GM10248 (cell line): ENCODE measurements around the gene CDH23.

Experiments
- CTCF ChIA-PET: fragments of 300-600 bp; sonication (Branson Sonifier 250); formaldehyde crosslinking; extraction: SDS; loops from one replicate; lab custom pipeline; 2021; ENCODE audit warnings: antibody characterized with exemption; lab: Yijun Ruan, JAX
- POLR2A ChIA-PET: fragments of 350-650 bp; sonication (Branson Sonifier 250); formaldehyde crosslinking; extraction: SDS; loops from one replicate; lab custom pipeline; 2020; ENCODE audit warnings: antibody characterized with exemption; lab: Yijun Ruan, JAX
- DNase-seq: peaks from one replicate; pipeline ENCODE4 v3.0.0; 2012; ENCODE audit errors: extremely low spot score
- TF ChIP-seq, protein P1 (sequence below): IDR thresholded peaks from 2 replicates; pipeline ENCODE4 v1.5.1; 2012; ENCODE audit warnings: mild to moderate bottlenecking, low read depth; ENCODE audit errors: extremely low read depth, missing control alignments, control extremely low read depth

The CDH23 gene

DNA sequence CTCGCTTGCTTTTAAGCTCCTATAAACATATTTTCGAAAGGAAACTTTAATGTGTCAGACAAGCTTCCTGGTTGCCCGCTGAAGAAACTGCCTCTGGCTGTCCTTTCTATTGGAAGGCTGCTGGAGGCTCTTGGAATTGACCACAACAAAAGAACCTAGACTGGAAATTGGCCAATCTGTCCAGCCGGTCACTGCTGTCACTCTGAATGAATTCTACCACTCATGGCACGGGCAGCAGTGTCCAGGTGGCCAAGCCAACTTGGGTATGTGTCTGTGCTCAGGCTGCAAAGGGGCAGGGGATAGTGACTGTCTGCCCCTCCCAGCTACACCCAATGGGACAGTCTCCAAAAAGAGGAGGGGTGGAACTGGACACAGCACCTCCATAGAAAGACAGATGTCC lies 57.6 kb downstream of the CDH23 start:
- no peak for DNase-seq
- ChIA-PET CTCF (interaction anchor here (1.4 kb wide), 1 partner anchor 94 kb away, joined by 3 read pairs; no protein-coding TSS in a partner anchor), POLR2A (no interaction called here)
- TF ChIP-seq, protein P1, sequence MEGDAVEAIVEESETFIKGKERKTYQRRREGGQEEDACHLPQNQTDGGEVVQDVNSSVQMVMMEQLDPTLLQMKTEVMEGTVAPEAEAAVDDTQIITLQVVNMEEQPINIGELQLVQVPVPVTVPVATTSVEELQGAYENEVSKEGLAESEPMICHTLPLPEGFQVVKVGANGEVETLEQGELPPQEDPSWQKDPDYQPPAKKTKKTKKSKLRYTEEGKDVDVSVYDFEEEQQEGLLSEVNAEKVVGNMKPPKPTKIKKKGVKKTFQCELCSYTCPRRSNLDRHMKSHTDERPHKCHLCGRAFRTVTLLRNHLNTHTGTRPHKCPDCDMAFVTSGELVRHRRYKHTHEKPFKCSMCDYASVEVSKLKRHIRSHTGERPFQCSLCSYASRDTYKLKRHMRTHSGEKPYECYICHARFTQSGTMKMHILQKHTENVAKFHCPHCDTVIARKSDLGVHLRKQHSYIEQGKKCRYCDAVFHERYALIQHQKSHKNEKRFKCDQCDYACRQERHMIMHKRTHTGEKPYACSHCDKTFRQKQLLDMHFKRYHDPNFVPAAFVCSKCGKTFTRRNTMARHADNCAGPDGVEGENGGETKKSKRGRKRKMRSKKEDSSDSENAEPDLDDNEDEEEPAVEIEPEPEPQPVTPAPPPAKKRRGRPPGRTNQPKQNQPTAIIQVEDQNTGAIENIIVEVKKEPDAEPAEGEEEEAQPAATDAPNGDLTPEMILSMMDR, result no peak

GRCh38 chr10:71455035-71455434 lies 58.3 kb downstream of the CDH23 start:
- TF ChIP-seq, protein P1, result no peak
- POLR2A ChIA-PET, result no interaction called here
- DNase-seq, result no peak
- CTCF ChIA-PET, result interaction anchor here (1.4 kb wide), 1 partner anchor 94 kb away, joined by 3 read pairs; no protein-coding TSS in a partner anchor

DNA sequence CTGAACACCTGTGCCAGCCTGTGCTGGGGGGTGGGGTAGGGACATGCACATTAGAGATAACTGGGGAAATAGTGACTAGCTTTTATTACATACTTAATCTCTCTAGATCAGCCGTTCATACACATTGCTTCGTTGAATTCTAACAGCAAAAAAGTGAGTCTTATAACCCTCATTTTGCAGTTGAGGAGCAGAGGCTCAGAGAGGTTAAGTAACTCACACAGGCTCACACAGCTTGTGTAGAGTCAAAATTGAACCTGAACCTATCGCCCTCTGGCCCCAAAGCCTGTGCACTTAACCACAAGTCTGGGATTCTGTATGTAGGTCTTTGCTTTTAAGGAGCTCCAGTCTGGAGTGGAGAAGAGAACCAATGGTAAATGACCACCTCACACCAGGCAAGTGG lies 59.9 kb downstream of the CDH23 start:
- CTCF ChIA-PET, result interaction anchor here (0.7 kb wide), 1 partner anchor 113 kb away, joined by 3 read pairs; no protein-coding TSS in a partner anchor
- TF ChIP-seq, protein P1, result no peak
- no peak for DNase-seq
- POLR2A ChIA-PET, result no interaction called here

GRCh38 chr10:71457908-71458307 lies 61.2 kb downstream of the CDH23 start:
- ChIA-PET CTCF (no interaction called here), POLR2A (interaction anchor here (0.6 kb wide), 1 partner anchor 8 kb away, joined by 10 read pairs; no protein-coding TSS in a partner anchor)
- TF ChIP-seq, protein P1, result no peak
- no peak for DNase-seq

DNA sequence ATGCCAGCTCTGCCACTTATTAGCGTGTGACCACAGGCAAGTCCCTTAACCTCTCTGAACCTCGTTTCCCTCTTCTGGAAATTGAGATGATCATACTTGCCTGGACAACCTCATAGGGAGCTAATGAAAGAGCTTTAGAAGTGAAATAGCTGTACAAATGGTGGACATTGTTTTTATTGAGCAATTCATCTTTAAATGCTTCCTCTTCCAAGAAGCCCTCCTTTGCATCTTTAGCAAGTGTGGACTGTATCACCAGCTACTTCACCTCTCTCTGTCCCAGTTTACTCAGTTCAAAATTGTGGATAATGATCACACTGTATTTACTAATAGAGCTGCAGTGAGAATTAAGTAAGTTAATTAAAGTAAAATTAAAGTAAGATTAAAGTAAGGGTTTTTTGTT lies 61.7 kb downstream of the CDH23 start:
- DNase-seq, result no peak
- TF ChIP-seq, protein P1, result no peak
- POLR2A ChIA-PET, result interaction anchor here (0.6 kb wide), 1 partner anchor 8 kb away, joined by 10 read pairs; no protein-coding TSS in a partner anchor
- CTCF ChIA-PET, result no interaction called here

DNA sequence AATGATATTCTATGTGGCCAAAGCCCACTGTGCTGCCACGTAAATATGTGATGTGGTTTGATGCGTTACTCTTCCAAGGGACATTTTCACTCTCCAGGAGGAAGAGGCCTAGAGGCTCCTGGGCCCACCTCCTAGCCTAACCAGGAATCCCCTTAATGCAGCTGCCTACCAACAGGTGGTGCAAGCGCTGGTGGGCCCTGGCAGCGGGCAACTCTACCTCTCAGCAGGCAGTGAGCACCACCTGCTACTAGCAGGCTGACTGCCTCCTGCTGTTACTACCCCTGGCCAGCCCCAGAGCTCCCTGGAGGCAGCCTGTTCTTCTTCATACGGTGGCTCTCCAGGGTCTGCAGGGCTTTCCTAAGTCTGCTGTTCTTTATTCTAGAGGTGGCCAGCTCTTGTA lies 62.8 kb downstream of the CDH23 start:
- TF ChIP-seq, protein P1, result no peak
- no peak for DNase-seq
- POLR2A ChIA-PET, result no interaction called here
- CTCF ChIA-PET, result no interaction called here

DNA sequence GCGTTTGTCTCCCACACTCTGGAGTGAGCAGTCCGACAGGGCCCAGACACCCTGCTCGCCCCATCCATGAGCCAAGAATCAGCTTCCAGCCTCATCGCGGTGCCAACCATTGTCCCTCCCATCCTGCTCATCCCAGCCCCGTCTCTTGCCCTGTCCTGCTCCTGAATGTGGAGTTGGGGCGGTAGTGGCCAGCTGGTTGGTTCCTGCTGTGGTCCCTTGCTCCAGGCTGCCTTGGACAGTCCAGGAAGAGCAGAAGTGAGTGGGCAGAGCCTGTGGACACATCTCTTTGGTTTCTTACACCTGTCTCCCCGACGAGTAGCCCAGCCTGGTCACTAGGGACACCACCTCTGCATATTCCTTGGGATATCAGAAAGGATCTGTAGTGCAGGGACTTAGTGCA lies 63.9 kb downstream of the CDH23 start:
- POLR2A ChIA-PET, result no interaction called here
- CTCF ChIA-PET, result interaction anchor here (1.2 kb wide), 1 partner anchor 14 kb away, joined by 3 read pairs; no protein-coding TSS in a partner anchor
- TF ChIP-seq, protein P1, result no peak
- no peak for DNase-seq
